Body of pancreas (tissue), 4 donors: Measurements from ENCODE around the gene SUZ12. TPM values are rescaled to one million over a fixed set of nuclear protein-coding genes. Genes with fewer than 3 reads are reported as not detected.

Experiments
- ATAC-seq: fragments of 150-250 bp; one replicate; pipeline ENCODE4 v1.9.1; 2016
- DNase-seq, 4 donors: peaks; one replicate each; pipeline ENCODE4 v3.0.0-alpha.2; 2019
- H3K27ac ChIP-seq, 4 donors: fragments of 200-600 bp; sonication (generic); 1 replicate in 3 of 4; 2 replicates in 1 of 4; pipeline versions ENCODE4 v1.5.1 to v1.6.1; 2016 to 2019; ENCODE audit warnings: mild to moderate bottlenecking in 1 of 4, mixed read lengths in 1 of 4, moderate library complexity in 1 of 4
- H3K27me3 ChIP-seq, 2 donors: fragments of 200-600 bp; sonication (generic); one replicate each; pipeline ENCODE4 v1.6.0; 2016; ENCODE audit warnings: mild to moderate bottlenecking in 1 of 2
- H3K36me3 ChIP-seq, 2 donors: fragments of 200-600 bp; sonication (generic); replicated peaks in 1 of 2; 2 replicates each; pipeline ENCODE4 v1.5.1; 2016; ENCODE audit warnings: low read depth in 2 of 2; ENCODE audit not compliant: insufficient read depth in 1 of 2
- H3K4me1 ChIP-seq: fragments of 200-600 bp; sonication (generic); one replicate; pipeline ENCODE4 v1.6.0; 2016
- H3K4me3 ChIP-seq, 2 donors: fragments of 200-600 bp; sonication (generic); 1 replicate in 1 of 2; 2 replicates in 1 of 2; pipeline ENCODE4 v1.5.1; 2016 to 2019
- H3K9me3 ChIP-seq, 3 donors: fragments of 200-600 bp; sonication (generic); 1 replicate in 2 of 3; 2 replicates in 1 of 3; pipeline ENCODE4 v1.5.1; 2016
- POLR2A ChIP-seq, 3 donors: fragments of 450-650 bp; IDR thresholded peaks; one replicate each; pipeline ENCODE4 v1.6.1; 2016; ENCODE audit warnings: antibody characterized with exemption in 3 of 3, mild to moderate bottlenecking in 2 of 3
- WGBS, 2 donors: methylation state at CpG; one replicate each; pipeline ENCODE4 v1.1.5; 2017; 5-methylcytosine and 5-hydroxymethylcytosine counted together
- intact Hi-C: fragments of 100-400 bp; cut with DNase I; formaldehyde crosslinking; loops from one replicate; pipeline ENCODE4 v1.15.1; 2023
- total RNA-seq, 2 donors: library from RNA; depleted of rRNA; stranded (reverse); fragments of >200 nt; gene quantifications; one replicate each; pipeline ENCODE4 v1.1.0, GENCODE V29; 2016
- TF ChIP-seq, protein P1 (sequence below), 7 experiments: fragments of 450-650 bp in 4 of 7; fragments of 200-600 bp in 3 of 7; sonication (generic) in 3 of 7; IDR thresholded peaks; one replicate each; pipeline ENCODE4 v1.5.1; 2016 to 2019; ENCODE audit warnings: antibody characterized with exemption in 7 of 7

The SUZ12 gene
- total RNA-seq, 2 donors from 2014 or later: 10.1 to 11.2 TPM

DNA sequence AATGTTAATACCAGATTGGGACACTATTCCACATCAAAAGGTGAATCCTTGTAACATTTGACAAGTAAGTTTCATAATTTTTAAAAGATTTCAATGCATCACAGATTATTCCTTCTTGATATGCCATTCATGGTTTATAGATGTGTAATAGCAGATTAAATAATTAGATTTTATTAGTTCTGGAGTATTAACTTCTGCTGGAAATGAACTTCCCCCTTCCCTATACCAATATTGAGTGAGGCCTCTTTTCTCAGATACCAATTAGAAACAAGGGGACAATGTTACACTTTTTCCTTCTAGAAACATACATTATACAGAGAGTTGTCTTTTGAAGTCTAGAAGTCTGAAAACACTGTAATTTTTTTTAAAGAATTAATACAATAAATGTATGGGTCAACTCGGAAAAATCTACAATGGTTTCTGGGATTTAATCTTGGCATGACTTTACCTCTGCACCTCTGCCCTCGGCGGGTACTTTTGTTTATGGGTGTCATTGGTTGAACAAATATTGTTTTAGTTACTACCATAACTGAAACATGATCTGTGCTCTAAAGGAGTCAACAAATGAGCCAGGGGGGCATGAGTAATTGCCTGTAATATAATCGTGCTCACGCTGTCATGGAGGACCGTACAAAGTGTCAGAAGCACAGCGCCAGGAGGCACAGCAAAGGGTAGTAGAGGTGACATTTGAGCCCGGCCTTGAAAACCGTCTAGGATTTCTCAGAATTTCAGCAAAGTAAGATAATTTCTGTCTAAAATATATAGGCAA lies 78.6 kb downstream of the SUZ12 start:
- WGBS, 2 donors: 68 to 72% methylated on average over 9 of the region's 9 CpGs

DNA sequence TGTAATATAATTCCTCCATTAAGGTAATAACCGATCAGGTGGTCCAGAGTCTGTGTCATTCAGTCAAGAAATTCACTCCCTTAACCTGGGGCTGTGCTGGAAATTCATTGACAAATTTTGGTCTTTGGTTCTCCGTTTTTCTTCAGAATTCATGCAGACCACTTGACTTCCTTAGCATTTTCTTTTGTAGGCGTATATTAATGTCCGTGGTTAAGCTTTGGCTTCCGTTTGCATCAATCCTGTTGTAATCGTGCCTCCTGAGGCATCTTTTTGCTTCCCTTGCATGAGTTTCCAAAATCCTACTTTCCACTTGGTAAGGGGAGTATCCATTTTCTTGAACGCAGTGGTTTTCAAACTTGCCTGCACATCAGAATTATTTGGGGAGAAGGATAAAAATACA lies 79.4 kb downstream of the SUZ12 start:
- H3K27me3 ChIP-seq: no peaks in the 10 kb centered on the region
- TF ChIP-seq, protein P1, sequence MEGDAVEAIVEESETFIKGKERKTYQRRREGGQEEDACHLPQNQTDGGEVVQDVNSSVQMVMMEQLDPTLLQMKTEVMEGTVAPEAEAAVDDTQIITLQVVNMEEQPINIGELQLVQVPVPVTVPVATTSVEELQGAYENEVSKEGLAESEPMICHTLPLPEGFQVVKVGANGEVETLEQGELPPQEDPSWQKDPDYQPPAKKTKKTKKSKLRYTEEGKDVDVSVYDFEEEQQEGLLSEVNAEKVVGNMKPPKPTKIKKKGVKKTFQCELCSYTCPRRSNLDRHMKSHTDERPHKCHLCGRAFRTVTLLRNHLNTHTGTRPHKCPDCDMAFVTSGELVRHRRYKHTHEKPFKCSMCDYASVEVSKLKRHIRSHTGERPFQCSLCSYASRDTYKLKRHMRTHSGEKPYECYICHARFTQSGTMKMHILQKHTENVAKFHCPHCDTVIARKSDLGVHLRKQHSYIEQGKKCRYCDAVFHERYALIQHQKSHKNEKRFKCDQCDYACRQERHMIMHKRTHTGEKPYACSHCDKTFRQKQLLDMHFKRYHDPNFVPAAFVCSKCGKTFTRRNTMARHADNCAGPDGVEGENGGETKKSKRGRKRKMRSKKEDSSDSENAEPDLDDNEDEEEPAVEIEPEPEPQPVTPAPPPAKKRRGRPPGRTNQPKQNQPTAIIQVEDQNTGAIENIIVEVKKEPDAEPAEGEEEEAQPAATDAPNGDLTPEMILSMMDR (IDR thresholded peaks at IDR 0.05): no peak
- TF ChIP-seq POLR2A (IDR thresholded peaks at IDR 0.05): no peak
- H3K36me3 ChIP-seq: no peaks in the 10 kb centered on the region
- no peak overlapping the region for H3K27ac ChIP-seq
- H3K9me3 ChIP-seq: no peaks in the 10 kb centered on the region
- WGBS, 2 donors: 81 to 92% methylated on average over 7 of the region's 7 CpGs
- ATAC-seq (no peak), DNase-seq (no peak)
- H3K4me1 ChIP-seq: no peaks in the 10 kb centered on the region
- H3K4me3 ChIP-seq: no peak overlapping the region
- intact Hi-C loops: no loop called here

More for the DNA sequence above, 78.6 kb downstream of the SUZ12 start:
- Histone ChIP-seq H3K27ac (no peak overlapping the region), H3K4me3 (no peak overlapping the region), H3K36me3 (no peaks in the 10 kb centered on the region), H3K4me1 (no peaks in the 10 kb centered on the region), H3K27me3 (no peaks in the 10 kb centered on the region), H3K9me3 (no peaks in the 10 kb centered on the region)
- DNase-seq (peak in 1 of 4 donors; percentile 16), ATAC-seq (no peak)
- intact Hi-C loops: no loop called here
- TF ChIP-seq, protein P1 (IDR thresholded peaks at IDR 0.05): no peak

DNA sequence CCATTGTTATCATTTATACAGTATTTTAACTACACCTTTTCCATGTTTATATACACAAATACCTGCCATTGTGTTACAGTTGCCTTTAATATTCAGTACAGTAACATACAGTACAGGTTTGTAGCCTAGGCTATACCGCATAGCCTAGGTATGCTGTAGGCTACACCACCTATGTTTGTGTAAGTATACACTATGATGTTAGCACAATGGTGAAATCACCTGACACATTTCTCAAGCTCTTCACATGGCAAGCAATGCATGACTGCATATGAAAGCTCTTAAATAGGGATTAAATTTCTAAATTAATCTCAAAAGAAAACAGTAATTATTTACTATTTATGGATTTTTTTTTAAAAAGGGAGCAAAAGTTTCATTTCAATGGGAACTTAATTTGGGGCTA lies 82.4 kb downstream of the SUZ12 start:
- no peak overlapping the region for H3K27ac ChIP-seq
- no peaks in the 10 kb centered on the region for H3K36me3 ChIP-seq
- WGBS, 2 donors: 85 to 89% methylated on average over 1 of the region's 1 CpG
- H3K4me3 ChIP-seq: no peak overlapping the region
- H3K9me3 ChIP-seq: no peaks in the 10 kb centered on the region
- no peaks in the 10 kb centered on the region for H3K27me3 ChIP-seq
- ATAC-seq (no peak), DNase-seq (no peak)
- no peaks in the 10 kb centered on the region for H3K4me1 ChIP-seq
- intact Hi-C loops: no loop called here
- TF ChIP-seq, protein P1 (IDR thresholded peaks at IDR 0.05): no peak
- no peak for TF ChIP-seq POLR2A (IDR thresholded peaks at IDR 0.05)

DNA sequence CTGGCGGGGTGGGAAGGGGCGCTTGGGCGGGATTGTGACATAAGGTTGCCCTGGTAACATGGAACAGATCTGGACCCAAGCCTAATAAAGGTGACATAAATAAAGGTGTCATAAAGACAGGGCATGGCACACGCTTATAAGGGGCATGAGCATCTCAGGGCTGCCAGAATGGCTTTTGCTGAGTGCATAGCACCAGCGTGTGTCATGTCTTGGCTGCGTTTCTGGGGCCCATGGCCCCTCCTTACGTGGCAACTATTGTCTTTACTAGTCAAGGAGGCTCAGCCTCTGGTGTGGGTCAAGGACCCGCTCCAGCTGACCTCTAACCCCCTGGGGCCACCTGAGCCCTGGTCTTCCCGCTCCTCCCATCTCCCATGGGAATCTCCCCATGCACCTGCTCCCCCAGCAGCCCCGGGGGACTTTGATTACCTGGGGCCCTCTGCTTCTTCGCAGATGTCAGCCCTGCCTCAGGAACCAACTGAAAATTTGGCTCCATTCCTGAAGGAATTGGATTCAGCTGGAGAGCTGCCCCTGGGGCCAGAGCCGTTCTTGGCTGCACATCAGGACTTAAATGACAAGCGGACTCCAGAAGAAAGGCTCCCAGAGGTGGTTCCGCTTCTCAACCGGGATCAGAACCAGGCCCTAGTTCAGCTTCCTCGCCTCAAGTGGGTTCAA lies 84.3 kb downstream of the SUZ12 start:
- Histone ChIP-seq H3K9me3 (no peaks in the 10 kb centered on the region), H3K27me3 (no peaks in the 10 kb centered on the region), H3K36me3 (no peaks in the 10 kb centered on the region), H3K27ac (no peak overlapping the region), H3K4me1 (no peaks in the 10 kb centered on the region), H3K4me3 (no peak overlapping the region)
- 89 to 93% methylated on average over 10 to 16 of the region's 16 CpGs for WGBS, 2 donors
- ATAC-seq: no peak
- no peak for DNase-seq
- intact Hi-C loops: no loop called here
- no peak for TF ChIP-seq POLR2A (IDR thresholded peaks at IDR 0.05)
- TF ChIP-seq, protein P1 (IDR thresholded peaks at IDR 0.05): no peak
